Activated T-helper 2 cell treated with anti-CD3 and anti-CD28 coated beads, Interferon-gamma antibody, Interleukin-2, Interleukin-4, amounts not matched to agents 10 μg/mL and 5 μg/mL and 100 μg/mL, durations not matched to agents 14 hours and 24 hours and 36 hours (primary cell): ENCODE measurements around the gene PLCL1. TPM values are rescaled to one million over a fixed set of nuclear protein-coding genes. Genes with fewer than 3 reads are reported as not detected.

ENCODE experiments used
- DNase-seq: peaks from one replicate; pipeline ENCODE4 v3.0.0; 2021; ENCODE audit warnings: low spot score
- H3K27ac Mint-ChIP-seq: one replicate; pipeline ENCODE4 v1.8.0; 2021; ENCODE audit warnings: mixed read lengths
- H3K27me3 Mint-ChIP-seq: one replicate; pipeline ENCODE4 v1.8.0; 2021; ENCODE audit warnings: low read depth, mixed read lengths
- H3K36me3 Mint-ChIP-seq: one replicate; pipeline ENCODE4 v1.8.0; 2021; ENCODE audit warnings: low read depth, mixed read lengths
- H3K4me1 Mint-ChIP-seq: one replicate; pipeline ENCODE4 v1.8.0; 2021; ENCODE audit warnings: low read depth, mixed read lengths
- H3K4me3 Mint-ChIP-seq: one replicate; pipeline ENCODE4 v1.8.0; 2021; ENCODE audit warnings: low read depth, mild to moderate bottlenecking, moderate library complexity, mixed read lengths
- H3K9me3 Mint-ChIP-seq: one replicate; pipeline ENCODE4 v1.8.0; 2021; ENCODE audit warnings: mixed read lengths
- intact Hi-C: fragments of 100-400 bp; cut with micrococcal nuclease; formaldehyde crosslinking; loops from one replicate; pipeline ENCODE4 v1.15.1; 2023
- total RNA-seq: library from RNA; stranded (reverse); gene quantifications from 2 replicates; pipeline ENCODE4 v1.2.3, GENCODE V29; 2022

Gene PLCL1
- total RNA-seq, 1 donor from 2014 or later = 1.8 TPM

DNA sequence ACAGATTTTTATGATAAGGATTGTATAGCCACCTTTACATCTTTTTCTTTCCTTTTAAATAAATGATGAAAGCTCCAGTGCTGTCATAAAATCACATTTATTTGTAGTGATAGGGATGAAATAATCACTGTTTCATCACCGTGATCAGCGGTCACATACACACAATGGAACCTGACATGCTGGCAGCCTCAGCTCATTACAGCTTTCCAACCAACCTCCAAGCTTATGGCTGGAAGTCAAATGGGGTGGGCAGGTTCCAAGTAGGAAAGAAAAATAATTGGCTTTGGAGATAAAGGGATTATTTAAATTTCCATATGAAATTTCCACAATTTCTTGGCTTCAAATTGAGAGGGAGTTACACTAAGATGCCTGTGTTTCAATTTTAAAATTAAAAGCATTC lies 251.3 kb downstream of the PLCL1 start:
- Mint-ChIP-seq H3K4me3 (no peak overlapping the region), H3K36me3 (no peaks in the 10 kb centered on the region), H3K27ac (no peak overlapping the region), H3K4me1 (peaks cover 5% of the 10 kb centered on the region), H3K9me3 (no peaks in the 10 kb centered on the region), H3K27me3 (peaks cover 5% of the 10 kb centered on the region)
- intact Hi-C loops = no loop called here
- no peak for DNase-seq

DNA sequence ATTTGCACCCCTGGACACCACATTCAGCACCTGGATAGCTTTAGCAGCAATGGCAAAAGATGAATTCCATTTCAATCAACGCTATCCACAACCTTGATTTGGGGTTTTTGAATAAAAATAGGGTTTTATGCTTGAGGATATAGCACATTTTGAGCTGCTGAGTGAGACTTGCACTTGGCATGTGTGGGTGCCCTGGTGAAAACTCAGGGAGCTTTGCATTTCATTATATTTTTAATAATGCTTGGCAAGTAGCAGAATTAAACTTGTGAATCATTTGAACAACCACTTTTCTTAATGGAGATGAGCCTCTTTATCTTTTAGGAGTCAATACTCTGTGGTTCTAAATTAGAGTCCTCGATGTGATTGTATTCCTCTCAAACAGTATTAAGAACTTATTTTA lies 252.4 kb downstream of the PLCL1 start:
- Mint-ChIP-seq H3K4me3 (no peak overlapping the region), H3K27me3 (peaks cover 5% of the 10 kb centered on the region), H3K9me3 (no peaks in the 10 kb centered on the region), H3K4me1 (peaks cover 5% of the 10 kb centered on the region), H3K27ac (no peak overlapping the region), H3K36me3 (no peaks in the 10 kb centered on the region)
- DNase-seq = no peak
- intact Hi-C loops = no loop called here

GRCh38 chr2:198059800-198060199 lies 255.4 kb downstream of the PLCL1 start:
- no peaks in the 10 kb centered on the region for H3K36me3 Mint-ChIP-seq
- H3K4me1 Mint-ChIP-seq = peaks cover 3% of the 10 kb centered on the region
- H3K27ac Mint-ChIP-seq = no peak overlapping the region
- H3K27me3 Mint-ChIP-seq = peaks cover 5% of the 10 kb centered on the region
- intact Hi-C loops = no loop called here
- H3K4me3 Mint-ChIP-seq = no peak overlapping the region
- no peak for DNase-seq
- no peaks in the 10 kb centered on the region for H3K9me3 Mint-ChIP-seq

DNA sequence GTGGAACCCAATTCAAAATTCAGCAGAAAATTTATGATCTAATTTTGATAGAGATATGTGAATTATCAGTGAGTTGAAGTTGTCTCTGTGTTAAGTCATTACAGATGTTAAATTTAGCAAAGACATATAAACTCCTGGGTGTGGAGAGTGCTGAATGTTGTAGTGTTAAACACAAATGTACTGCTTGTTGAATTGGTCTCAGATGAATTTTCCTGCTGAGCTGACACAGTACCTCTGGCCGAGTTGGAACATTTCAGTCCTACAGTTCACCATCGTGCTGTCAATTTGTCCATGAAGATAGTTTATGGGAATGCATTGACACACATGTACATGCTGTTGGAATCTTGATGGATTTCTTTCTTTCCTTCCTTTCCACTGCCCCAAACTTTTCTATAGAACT lies 255.9 kb downstream of the PLCL1 start:
- Mint-ChIP-seq H3K9me3 (no peaks in the 10 kb centered on the region), H3K4me1 (peaks cover 3% of the 10 kb centered on the region), H3K27me3 (peaks cover 5% of the 10 kb centered on the region), H3K4me3 (no peak overlapping the region), H3K27ac (no peak overlapping the region), H3K36me3 (no peaks in the 10 kb centered on the region)
- DNase-seq = no peak
- intact Hi-C loops = no loop called here

DNA sequence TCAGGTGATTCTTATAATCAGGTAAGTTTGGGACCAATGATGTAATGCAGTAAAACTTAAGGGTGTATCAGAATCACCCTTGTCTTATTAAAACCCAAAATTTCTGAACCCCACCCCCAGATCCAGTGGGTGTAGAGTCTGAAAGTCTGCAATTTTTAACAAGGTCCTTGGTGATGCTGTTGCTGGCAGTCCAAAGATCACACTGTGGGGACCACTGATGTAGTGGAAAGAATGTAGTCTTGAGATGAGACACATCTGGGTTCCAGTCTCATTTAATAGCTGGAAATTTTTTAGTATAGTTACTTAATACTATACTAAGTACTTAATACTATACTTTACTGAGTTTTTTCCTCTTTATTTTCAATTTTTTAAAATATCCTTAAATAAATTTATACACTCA lies 258.4 kb downstream of the PLCL1 start:
- DNase-seq = no peak
- Mint-ChIP-seq H3K36me3 (no peaks in the 10 kb centered on the region), H3K9me3 (no peaks in the 10 kb centered on the region), H3K4me1 (peaks cover 3% of the 10 kb centered on the region), H3K27ac (no peak overlapping the region), H3K4me3 (no peak overlapping the region), H3K27me3 (no peaks in the 10 kb centered on the region)
- intact Hi-C loops = no loop called here

GRCh38 chr2:198063242-198063641 lies 258.8 kb downstream of the PLCL1 start:
- H3K27me3 Mint-ChIP-seq = no peaks in the 10 kb centered on the region
- no peaks in the 10 kb centered on the region for H3K36me3 Mint-ChIP-seq
- H3K4me1 Mint-ChIP-seq = peaks cover 3% of the 10 kb centered on the region
- DNase-seq = no peak
- H3K4me3 Mint-ChIP-seq = no peak overlapping the region
- H3K27ac Mint-ChIP-seq = no peak overlapping the region
- H3K9me3 Mint-ChIP-seq = no peaks in the 10 kb centered on the region
- intact Hi-C loops = no loop called here

- Mint-ChIP-seq H3K27ac (no peak overlapping the region), H3K4me3 (no peak overlapping the region), H3K27me3 (no peaks in the 10 kb centered on the region), H3K36me3 (no peaks in the 10 kb centered on the region), H3K9me3 (no peaks in the 10 kb centered on the region), H3K4me1 (peaks cover 3% of the 10 kb centered on the region)
- DNase-seq = no peak
- intact Hi-C loops = no loop called here
These were observed 260.9 kb downstream of the PLCL1 start for GRCh38 chr2:198065322-198065721.

GRCh38 chr2:198066597-198066996 lies 262.2 kb downstream of the PLCL1 start:
- H3K4me3 Mint-ChIP-seq = no peak overlapping the region
- no peak for DNase-seq
- H3K27me3 Mint-ChIP-seq = no peaks in the 10 kb centered on the region
- intact Hi-C loops = no loop called here
- no peaks in the 10 kb centered on the region for H3K9me3 Mint-ChIP-seq
- H3K4me1 Mint-ChIP-seq = peaks cover 3% of the 10 kb centered on the region
- H3K36me3 Mint-ChIP-seq = no peaks in the 10 kb centered on the region
- no peak overlapping the region for H3K27ac Mint-ChIP-seq

- H3K4me3 Mint-ChIP-seq = no peak overlapping the region
- H3K9me3 Mint-ChIP-seq = no peaks in the 10 kb centered on the region
- no peak overlapping the region for H3K27ac Mint-ChIP-seq
- H3K4me1 Mint-ChIP-seq = peaks cover 1% of the 10 kb centered on the region
- DNase-seq = no peak
- no peaks in the 10 kb centered on the region for H3K36me3 Mint-ChIP-seq
- intact Hi-C loops = no loop called here
- no peaks in the 10 kb centered on the region for H3K27me3 Mint-ChIP-seq
These were observed 268.3 kb downstream of the PLCL1 start for GRCh38 chr2:198072655-198073054.

DNA sequence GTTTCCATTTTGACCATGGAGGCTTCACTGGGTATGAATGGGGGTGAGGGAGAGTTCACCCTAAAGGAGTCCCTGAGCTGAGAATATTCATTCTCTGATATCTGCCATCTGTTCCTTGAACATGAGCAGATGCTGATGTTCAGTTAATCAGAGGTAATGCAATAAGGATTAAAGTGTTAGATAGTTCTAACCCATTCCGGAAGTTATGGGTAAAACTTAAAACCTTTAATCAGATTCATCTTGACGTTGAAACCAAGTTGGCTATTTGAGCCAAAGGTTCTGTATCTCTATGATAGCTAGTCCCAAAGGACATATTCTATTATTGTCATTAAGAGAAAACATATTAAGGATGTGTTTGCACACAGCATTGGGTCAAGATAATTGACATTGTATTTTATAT lies 268.9 kb downstream of the PLCL1 start:
- no peak overlapping the region for H3K27ac Mint-ChIP-seq
- DNase-seq = no peak
- no peak overlapping the region for H3K4me3 Mint-ChIP-seq
- peaks cover 1% of the 10 kb centered on the region for H3K4me1 Mint-ChIP-seq
- intact Hi-C loops = no loop called here
- H3K9me3 Mint-ChIP-seq = no peaks in the 10 kb centered on the region
- H3K36me3 Mint-ChIP-seq = no peaks in the 10 kb centered on the region
- no peaks in the 10 kb centered on the region for H3K27me3 Mint-ChIP-seq

DNA sequence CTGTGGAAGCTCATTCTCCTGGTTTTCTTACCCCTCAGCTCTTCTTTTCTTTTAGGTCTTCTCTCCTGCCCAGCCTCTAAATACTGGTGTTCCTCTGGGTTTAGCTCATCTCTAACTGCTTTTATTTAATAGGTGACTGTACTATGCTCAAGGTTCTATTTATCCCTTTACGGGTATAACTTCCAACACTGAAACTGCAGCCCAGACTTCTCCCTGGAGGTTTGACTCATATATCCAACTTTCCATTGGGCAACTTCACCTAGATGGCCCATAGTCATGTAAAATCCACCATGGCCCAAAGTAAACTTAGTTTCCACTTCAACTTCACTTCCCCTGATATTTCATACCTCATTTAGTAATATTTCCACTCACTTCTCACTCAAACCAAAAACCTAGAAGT lies 273.1 kb downstream of the PLCL1 start:
- no peaks in the 10 kb centered on the region for H3K27me3 Mint-ChIP-seq
- no peak overlapping the region for H3K27ac Mint-ChIP-seq
- intact Hi-C loops = no loop called here

GRCh38 chr2:198080879-198081765 lies 276.7 kb downstream of the PLCL1 start:
- Mint-ChIP-seq H3K4me1 (no peaks in the 10 kb centered on the region), H3K27ac (no peak overlapping the region), H3K4me3 (no peak overlapping the region), H3K9me3 (no peaks in the 10 kb centered on the region), H3K36me3 (no peaks in the 10 kb centered on the region), H3K27me3 (no peaks in the 10 kb centered on the region)
- intact Hi-C loops = no loop called here
- no peak for DNase-seq

More for the DNA sequence above, 273.1 kb downstream of the PLCL1 start:
- no peak overlapping the region for H3K4me3 Mint-ChIP-seq
- no peak for DNase-seq
- H3K4me1 Mint-ChIP-seq = peaks cover under 1% of the 10 kb centered on the region
- H3K36me3 Mint-ChIP-seq = no peaks in the 10 kb centered on the region
- no peaks in the 10 kb centered on the region for H3K9me3 Mint-ChIP-seq

DNA sequence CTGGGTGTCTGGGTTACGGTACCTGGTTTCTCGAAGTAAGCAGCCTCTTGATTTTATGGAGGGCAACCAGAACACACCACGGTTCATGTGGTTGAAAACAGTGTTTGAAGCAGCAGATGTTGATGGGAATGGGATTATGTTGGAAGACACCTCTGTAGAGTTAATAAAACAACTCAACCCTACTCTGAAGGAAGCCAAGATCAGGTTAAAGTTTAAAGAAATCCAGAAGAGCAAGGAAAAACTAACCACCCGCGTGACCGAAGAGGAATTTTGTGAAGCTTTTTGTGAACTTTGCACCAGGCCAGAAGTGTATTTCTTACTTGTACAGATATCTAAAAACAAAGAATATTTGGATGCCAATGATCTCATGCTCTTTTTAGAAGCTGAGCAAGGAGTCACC lies 279.8 kb downstream of the PLCL1 start:
- Mint-ChIP-seq H3K4me3 (no peak overlapping the region), H3K27me3 (no peaks in the 10 kb centered on the region), H3K27ac (no peak overlapping the region), H3K36me3 (no peaks in the 10 kb centered on the region), H3K9me3 (no peaks in the 10 kb centered on the region), H3K4me1 (no peaks in the 10 kb centered on the region)
- DNase-seq = no peak
- intact Hi-C loops = no loop called here
